VCaP (cell line): ENCODE data around the gene OTOG.

Experiments
- H3K27ac ChIP-seq: fragments of 450-650 bp; 2 replicates; pipeline ENCODE4 v1.5.1; 2017
- CTCF ChIP-seq: fragments of 450-650 bp; conservative IDR thresholded peaks from 2 replicates; pipeline ENCODE4 v1.5.1; 2017; ENCODE audit warnings: mild to moderate bottlenecking, moderate library complexity

The OTOG gene

GRCh38 chr11:17526931-17527627 is 20.0 kb upstream of the OTOG start:
- no peak overlapping the region for H3K27ac ChIP-seq
- no peak for TF ChIP-seq CTCF

- TF ChIP-seq CTCF, result no peak
- no peak overlapping the region for H3K27ac ChIP-seq
Observed at GRCh38 chr11:17527628-17527995, 19.4 kb upstream of the OTOG start.

- H3K27ac ChIP-seq, result peak overlapping the region; percentile 19; the same call in 1 of the 2 replicates
- peak; percentile 77 for TF ChIP-seq CTCF
Observed at GRCh38 chr11:17528181-17528691, 18.8 kb upstream of the OTOG start.

- no peak for TF ChIP-seq CTCF
- peak overlapping the region; percentile 19; the same call in 1 of the 2 replicates for H3K27ac ChIP-seq
Observed at GRCh38 chr11:17528906-17529843, 17.9 kb upstream of the OTOG start.

GRCh38 chr11:17529844-17530185 is 17.2 kb upstream of the OTOG start:
- no peak overlapping the region for H3K27ac ChIP-seq
- TF ChIP-seq CTCF, result no peak

GRCh38 chr11:17531071-17531600 is 15.9 kb upstream of the OTOG start:
- TF ChIP-seq CTCF, result no peak
- peak overlapping the region; percentile 48 for H3K27ac ChIP-seq

- peak overlapping the region; percentile 48 for H3K27ac ChIP-seq
- no peak for TF ChIP-seq CTCF
Observed at GRCh38 chr11:17531636-17532113, 15.4 kb upstream of the OTOG start.
